Measurements from ENCODE around the gene TCEA2. TPM values are rescaled to one million over a fixed set of nuclear protein-coding genes. Genes with fewer than 3 reads are reported as not detected.

The TCEA2 gene
- total and polyA plus RNA-seq, 9 of the 15 experiments (the other 6 are each of a cell fraction or from before 2014, with no cell fraction given), result 1.4 to 28.7 (median 5.4) TPM

- TF ChIP-seq THRA (IDR thresholded peaks at IDR 0.05), result no peak
- no peak; the same call in 1 of the 2 replicates for TF ChIP-seq ZBTB1 (CRISPR knock-in tag; IDR thresholded peaks at IDR 0.05; ENCODE audit: borderline replicate concordance, low read depth)
- TF ChIP-seq ZNF507 (tag; conservative IDR thresholded peaks at IDR 0.05), result no peak
- no peak for TF ChIP-seq GTF2B (IDR thresholded peaks at IDR 0.05; ENCODE audit: extremely low read depth, insufficient read length)
- peak; percentile 55; the same call in 1 of the 2 replicates for TF ChIP-seq HDAC8 (tag; IDR thresholded peaks at IDR 0.05)
- TF ChIP-seq TARDBP (IDR thresholded peaks at IDR 0.05), result no peak
- TF ChIP-seq PCBP2 (IDR thresholded peaks at IDR 0.05; ENCODE audit: low read depth, low read length, poor library complexity, severe bottlenecking), result no peak
- TF ChIP-seq MCM5 (IDR thresholded peaks at IDR 0.05; ENCODE audit: low read depth), result no peak
- TF ChIP-seq SNRNP70 (optimal IDR thresholded peaks at IDR 0.05; ENCODE audit: low read depth, low read length), result no peak
- TF ChIP-seq ZNF24 (IDR thresholded peaks at IDR 0.05), result no peak
- TF ChIP-seq BRF1 (IDR thresholded peaks at IDR 0.05; ENCODE audit: borderline replicate concordance, extremely low read depth, insufficient read length), result no peak
- TF ChIP-seq FUS (optimal IDR thresholded peaks at IDR 0.05; ENCODE audit: low read depth, low read length), result no peak
- no peak for TF ChIP-seq ZNF140 (CRISPR knock-in tag; IDR thresholded peaks at IDR 0.05)
- no peak for TF ChIP-seq TAL1 (IDR thresholded peaks at IDR 0.05)
- peak; percentile 34; the same call in 1 of the 2 replicates for TF ChIP-seq CLOCK (CRISPR knock-in tag; IDR thresholded peaks at IDR 0.05; ENCODE audit: borderline replicate concordance)
- no peak for TF ChIP-seq ZNF561 (CRISPR knock-in tag; conservative IDR thresholded peaks at IDR 0.05)
- peak; percentile 77 for TF ChIP-seq ZBTB12 (CRISPR knock-in tag; IDR thresholded peaks at IDR 0.05)
- TF ChIP-seq SMARCC2 (IDR thresholded peaks at IDR 0.05; ENCODE audit: low read depth), result no peak
- no peak for TF ChIP-seq CTCFL (IDR thresholded peaks at IDR 0.05; ENCODE audit: borderline replicate concordance, insufficient read depth, low read depth, low read length, poor library complexity, severe bottlenecking)
- TF ChIP-seq TRIM24 (IDR thresholded peaks at IDR 0.05), result no peak
- TF ChIP-seq ZNF124 (CRISPR knock-in tag; IDR thresholded peaks at IDR 0.05), result no peak
Observed at GRCh38 chr20:64062596-64063388, at the start of gene TCEA2 (continued).
